ENCODE measurements around the gene EEF1AKMT3.

GRCh38 chr12:57732726-57733593 is 39.5 kb upstream of the EEF1AKMT3 start:
- no peak for TF ChIP-seq CTCF (IDR thresholded peaks at IDR 0.05; ENCODE audit: low read depth, low read length, missing input control)
- no peak for TF ChIP-seq REST (IDR thresholded peaks at IDR 0.05)
- no peak for TF ChIP-seq TAF1 (conservative IDR thresholded peaks at IDR 0.05)
- no peak for TF ChIP-seq EGR1 (IDR thresholded peaks at IDR 0.05; ENCODE audit: low read depth in 2 of 2)
- no peak for TF ChIP-seq JUND (IDR thresholded peaks at IDR 0.05)
- TF ChIP-seq ZBTB33 (IDR thresholded peaks at IDR 0.05), result no peak
- no peak for TF ChIP-seq RAD21 (IDR thresholded peaks at IDR 0.05)
- no peak for TF ChIP-seq MAX (IDR thresholded peaks at IDR 0.05)
- TF ChIP-seq SP1 (IDR thresholded peaks at IDR 0.05), result no peak
- no peak for TF ChIP-seq RXRA (IDR thresholded peaks at IDR 0.05)
- TF ChIP-seq FOXA1 (IDR thresholded peaks at IDR 0.05), result no peak
- no peak for TF ChIP-seq YY1 (IDR thresholded peaks at IDR 0.05)

All from liver (tissue), 3 donors.